HFF-Myc (cell line): ENCODE measurements around the gene CXorf49.

Experiments used
- DNase-seq: peaks from one replicate; pipeline ENCODE4 v3.0.0-alpha.2; 2011; ENCODE audit warnings: low read depth; ENCODE audit errors: extremely low read depth
- H3K4me3 ChIP-seq: replicated peaks from 2 replicates; pipeline ENCODE4 v1.5.1; 2011; ENCODE audit warnings: low read depth, mild to moderate bottlenecking, control low read depth, low read length
- TF ChIP-seq, protein P1 (sequence below): IDR thresholded peaks from 2 replicates; pipeline ENCODE4 v1.5.1; 2012; ENCODE audit warnings: mild to moderate bottlenecking, low read depth, low read length, control low read depth; ENCODE audit errors: missing control alignments

Gene CXorf49

DNA sequence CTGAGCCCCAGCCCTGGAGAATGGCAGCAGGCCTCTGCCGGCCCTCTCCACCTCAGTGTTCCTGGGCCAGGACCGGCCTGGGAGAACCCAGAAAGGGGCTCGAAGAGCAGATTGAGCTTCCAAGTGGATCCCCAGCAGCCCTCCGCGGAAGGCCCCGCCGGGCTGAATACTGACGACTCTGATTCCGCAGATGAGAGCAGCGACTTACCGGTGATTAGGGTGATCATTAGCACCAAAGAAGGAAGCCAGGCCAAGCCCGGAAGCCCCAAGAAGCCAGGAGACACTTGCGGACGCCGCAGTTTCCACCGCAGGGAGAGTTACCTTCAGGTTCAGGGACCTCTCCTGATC lies 49.9 kb downstream of the CXorf49 start:
- DNase-seq: no peak
- no peak overlapping the region for H3K4me3 ChIP-seq
- TF ChIP-seq, protein P1, sequence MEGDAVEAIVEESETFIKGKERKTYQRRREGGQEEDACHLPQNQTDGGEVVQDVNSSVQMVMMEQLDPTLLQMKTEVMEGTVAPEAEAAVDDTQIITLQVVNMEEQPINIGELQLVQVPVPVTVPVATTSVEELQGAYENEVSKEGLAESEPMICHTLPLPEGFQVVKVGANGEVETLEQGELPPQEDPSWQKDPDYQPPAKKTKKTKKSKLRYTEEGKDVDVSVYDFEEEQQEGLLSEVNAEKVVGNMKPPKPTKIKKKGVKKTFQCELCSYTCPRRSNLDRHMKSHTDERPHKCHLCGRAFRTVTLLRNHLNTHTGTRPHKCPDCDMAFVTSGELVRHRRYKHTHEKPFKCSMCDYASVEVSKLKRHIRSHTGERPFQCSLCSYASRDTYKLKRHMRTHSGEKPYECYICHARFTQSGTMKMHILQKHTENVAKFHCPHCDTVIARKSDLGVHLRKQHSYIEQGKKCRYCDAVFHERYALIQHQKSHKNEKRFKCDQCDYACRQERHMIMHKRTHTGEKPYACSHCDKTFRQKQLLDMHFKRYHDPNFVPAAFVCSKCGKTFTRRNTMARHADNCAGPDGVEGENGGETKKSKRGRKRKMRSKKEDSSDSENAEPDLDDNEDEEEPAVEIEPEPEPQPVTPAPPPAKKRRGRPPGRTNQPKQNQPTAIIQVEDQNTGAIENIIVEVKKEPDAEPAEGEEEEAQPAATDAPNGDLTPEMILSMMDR: no peak

DNA sequence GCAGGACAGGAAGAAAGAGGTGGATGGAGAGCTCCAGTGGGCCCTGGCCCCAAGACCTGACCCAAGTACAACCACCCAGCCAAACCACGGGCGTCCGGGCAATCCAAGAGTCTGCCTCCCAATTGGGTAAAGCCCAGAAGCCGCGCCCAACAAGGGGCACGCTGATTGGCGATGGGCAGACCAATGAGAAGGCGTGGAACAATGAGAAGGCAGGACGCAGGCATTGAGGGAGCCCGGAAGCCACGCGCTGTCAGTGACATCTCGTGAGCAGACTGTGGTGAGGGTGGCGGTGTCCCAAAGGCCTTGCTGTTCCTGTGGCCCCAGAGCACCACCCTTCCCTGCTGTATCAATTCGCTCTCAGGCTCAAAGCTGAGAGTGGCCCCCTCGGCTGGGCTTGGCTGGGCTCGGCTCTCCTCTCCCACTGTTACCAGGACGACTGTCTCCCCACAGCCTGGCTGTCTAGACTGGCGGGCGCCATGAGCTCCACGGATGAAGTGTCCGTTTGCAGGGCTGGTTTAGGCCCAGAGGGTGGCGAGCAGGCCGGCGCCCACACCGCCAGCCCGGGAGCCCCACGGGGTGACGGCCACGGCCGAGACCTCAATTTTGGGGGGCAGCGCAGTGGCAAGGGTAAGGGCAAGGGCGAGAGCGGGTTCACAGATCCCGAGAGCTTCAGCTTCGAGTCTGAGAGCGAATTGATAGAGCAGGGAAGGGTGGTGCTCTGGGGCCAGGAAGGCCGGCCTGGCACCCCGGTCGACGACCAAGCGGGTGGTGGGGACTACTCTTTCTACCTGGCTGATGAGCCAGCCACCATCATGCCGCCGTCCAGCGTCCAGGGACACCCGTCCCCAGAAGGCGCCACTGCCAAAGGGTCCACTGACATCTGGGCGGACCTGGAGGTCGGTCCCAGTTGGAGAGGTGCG lies 50.5 kb downstream of the CXorf49 start, which contains the start of gene LOC101059915:
Gene LOC101059915, plus strand, starts transcription at position 219 of the 920 bp plus-strand sequence.
- TF ChIP-seq, protein P1: no peak
- H3K4me3 ChIP-seq: no peak within 1 kb of the TSS
- no peak for DNase-seq

DNA sequence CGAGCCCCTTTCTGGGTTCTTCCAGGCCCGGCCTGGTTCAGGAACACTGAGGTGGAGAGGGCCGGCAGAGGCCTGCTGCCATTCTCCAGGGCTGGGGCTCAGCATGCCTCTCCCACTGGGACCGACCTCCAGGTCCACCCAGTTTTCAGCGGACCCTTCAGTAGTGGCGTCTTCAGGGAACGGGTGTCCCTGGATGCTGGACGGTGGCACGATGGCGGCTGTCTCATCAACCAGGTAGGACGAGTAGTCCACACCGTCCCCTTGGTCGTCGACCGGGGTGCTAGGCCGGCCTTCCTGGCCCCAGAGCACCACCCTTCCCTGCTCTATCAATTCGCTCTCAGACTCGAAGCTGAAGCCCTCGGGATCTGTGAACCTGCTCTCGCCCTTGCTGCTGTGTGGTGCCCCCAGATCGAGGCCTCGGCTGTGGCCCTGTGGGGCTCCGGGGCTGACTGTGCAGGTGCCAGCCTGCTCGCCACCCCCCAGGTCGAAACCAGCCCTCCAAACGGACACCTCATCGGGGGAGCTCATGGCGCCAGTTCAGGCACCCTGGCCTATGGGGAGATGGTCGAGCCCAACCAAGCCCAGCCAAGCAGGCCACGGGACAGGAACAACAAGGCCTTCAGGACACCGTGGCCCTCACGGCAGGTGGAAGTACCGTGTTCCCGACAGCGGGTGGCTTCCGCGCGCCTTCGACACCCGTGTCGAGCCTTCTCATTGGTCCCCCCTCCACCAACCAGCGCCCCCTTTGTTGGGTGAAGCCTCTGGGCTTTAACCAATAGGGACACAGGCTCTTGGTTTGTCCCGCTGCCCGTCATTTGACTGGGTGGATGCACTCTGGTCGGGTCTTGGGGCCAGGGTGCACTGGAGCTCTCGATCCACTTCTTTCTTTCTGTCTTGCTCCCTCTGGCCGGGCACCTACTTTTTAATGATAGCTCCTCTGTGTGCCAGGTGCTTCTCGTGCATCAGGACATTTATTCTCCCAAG lies 51.6 kb downstream of the CXorf49 start:
- H3K4me3 ChIP-seq: no peak overlapping the region
- TF ChIP-seq, protein P1: no peak
- DNase-seq: no peak

DNA sequence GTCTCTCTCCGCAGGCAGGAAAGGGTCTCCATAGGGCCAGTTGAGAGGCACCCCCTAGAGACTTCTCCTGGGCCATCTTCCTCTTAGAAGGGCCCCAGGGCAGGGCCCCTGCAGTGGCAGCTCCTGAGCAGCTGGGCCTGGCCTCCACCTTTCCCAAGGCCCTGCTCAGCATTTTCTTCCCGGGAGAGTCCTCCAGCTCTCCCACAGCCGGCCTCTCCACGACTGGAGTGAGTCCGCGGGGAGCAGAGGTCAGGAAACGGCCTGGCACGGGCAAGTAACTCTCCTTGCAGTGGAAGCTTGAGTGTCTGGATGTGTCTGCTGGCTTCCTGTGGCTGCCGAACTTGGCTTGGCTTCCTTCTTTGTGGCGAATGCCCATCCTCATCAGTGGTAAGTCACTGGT lies 52.3 kb downstream of the CXorf49 start:
- TF ChIP-seq, protein P1: no peak

DNA sequence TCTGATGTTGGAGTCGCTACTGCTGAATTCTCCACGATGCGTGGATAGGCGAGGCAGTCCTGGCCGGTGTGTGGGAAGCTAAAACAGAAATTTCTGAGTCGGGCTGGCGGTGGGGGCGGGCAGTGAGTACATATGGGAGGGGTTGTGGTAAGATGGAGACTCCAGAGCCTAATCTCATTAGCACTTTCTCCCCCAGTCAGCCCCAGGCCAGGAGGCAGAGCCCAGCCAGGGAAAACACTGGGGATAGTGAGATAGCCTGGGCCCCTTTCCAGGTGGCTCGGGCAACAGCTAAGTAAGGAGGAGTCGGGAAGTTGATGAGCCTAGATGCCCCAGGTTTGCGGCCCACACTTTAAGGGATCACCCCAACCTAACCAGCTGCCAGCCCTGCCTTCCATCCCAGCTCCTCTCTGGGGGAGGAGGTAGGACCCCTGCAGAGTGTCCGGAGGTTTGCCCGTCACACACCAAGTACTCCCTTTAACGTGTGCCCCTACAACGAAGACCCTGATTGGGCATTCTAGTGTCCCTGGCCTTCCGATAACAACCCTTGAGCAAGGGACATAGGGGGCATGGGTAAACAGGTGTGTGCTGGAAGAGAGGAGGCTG lies 53.1 kb downstream of the CXorf49 start:
- no peak for DNase-seq
- TF ChIP-seq, protein P1: no peak

More for the DNA sequence above, 52.3 kb downstream of the CXorf49 start:
- no peak for DNase-seq
- H3K4me3 ChIP-seq: no peak overlapping the region

More for the DNA sequence above, 53.1 kb downstream of the CXorf49 start:
- H3K4me3 ChIP-seq: no peak overlapping the region
